Activated naive CD4-positive, alpha-beta T cell treated with anti-CD3 and anti-CD28 coated beads, Interleukin-2, amount 50 U/mL, for 16 hours (primary cell): Measurements from ENCODE around the gene EXOC2.

Source experiments
- DNase-seq: peaks from one replicate; pipeline ENCODE4 v3.0.0-alpha.2; 2020

Gene EXOC2

GRCh38 chr6:490251-491037 is 202.5 kb downstream of the EXOC2 start:
- DNase-seq = no peak

GRCh38 chr6:489762-490161 is 203.2 kb downstream of the EXOC2 start:
- no peak for DNase-seq

- DNase-seq = no peak
Measured at GRCh38 chr6:489001-489400, 203.9 kb downstream of the EXOC2 start.

GRCh38 chr6:487956-488355 is 205.0 kb downstream of the EXOC2 start:
- no peak for DNase-seq

GRCh38 chr6:485655-486170 is 207.2 kb downstream of the EXOC2 start:
- DNase-seq = no peak

- DNase-seq = no peak
Measured at GRCh38 chr6:484746-485145, 208.2 kb downstream of the EXOC2 start.

- peak; percentile 59 for DNase-seq
Measured at GRCh38 chr6:484086-484745, 208.7 kb downstream of the EXOC2 start.

GRCh38 chr6:475314-475713 is 217.6 kb downstream of the EXOC2 start:
- no peak for DNase-seq

- peak; percentile 77 for DNase-seq
Measured at GRCh38 chr6:474453-475185, 218.3 kb downstream of the EXOC2 start.

GRCh38 chr6:473768-474452 is 219.0 kb downstream of the EXOC2 start:
- DNase-seq = no peak

- no peak for DNase-seq
Measured at GRCh38 chr6:473356-473755, 219.6 kb downstream of the EXOC2 start.

- no peak for DNase-seq
Measured at GRCh38 chr6:470901-471448, 222.0 kb downstream of the EXOC2 start.

- DNase-seq = no peak
Measured at GRCh38 chr6:470051-470900, 222.7 kb downstream of the EXOC2 start.

GRCh38 chr6:467671-468082 is 225.3 kb downstream of the EXOC2 start:
- DNase-seq = no peak

- DNase-seq = no peak
Measured at GRCh38 chr6:467111-467510, 225.8 kb downstream of the EXOC2 start.

- no peak for DNase-seq
Measured at GRCh38 chr6:466564-466963, 226.4 kb downstream of the EXOC2 start.

- DNase-seq = no peak
Measured at GRCh38 chr6:465531-466348, 227.2 kb downstream of the EXOC2 start.

GRCh38 chr6:456887-457286 is 236.1 kb downstream of the EXOC2 start:
- no peak for DNase-seq

GRCh38 chr6:456358-456867 is 236.5 kb downstream of the EXOC2 start:
- DNase-seq = no peak

GRCh38 chr6:455835-456234 is 237.1 kb downstream of the EXOC2 start:
- no peak for DNase-seq
